WTC11 (cell line): ENCODE data around the gene WDR1. TPM values are rescaled to one million over a fixed set of nuclear protein-coding genes. Genes with fewer than 3 reads are reported as not detected.
A peak's percentile ranks its signal among the peaks of the same experiment; 100 is the strongest.

Experiments used
- ATAC-seq: fragments of 200-7000 bp; cut with Tn5 transposase; 2 replicates; pipeline ENCODE4 v1.10.0; 2021; ENCODE audit warnings: mild to moderate bottlenecking, moderate library complexity
- CTCF ChIA-PET: fragments of 300-600 bp; sonication (Branson Sonifier 250); formaldehyde crosslinking; loops from one replicate; lab custom pipeline; 2021; ENCODE audit warnings: antibody characterized with exemption; lab: Charles Lee
- POLR2A ChIA-PET: fragments of 350-600 bp; sonication (Branson Sonifier 250); formaldehyde crosslinking; loops from one replicate; lab custom pipeline; 2021; ENCODE audit warnings: antibody characterized with exemption; lab: Charles Lee
- DNase-seq: peaks from one replicate; pipeline ENCODE4 v3.0.0; 2021; ENCODE audit warnings: low spot score
- H3K27ac Mint-ChIP-seq: 2 replicates; pipeline ENCODE4 v1.8.0; 2021; ENCODE audit warnings: mixed read lengths
- H3K27me3 Mint-ChIP-seq: 2 replicates; pipeline ENCODE4 v1.8.0; 2021; ENCODE audit warnings: low read depth, mild to moderate bottlenecking, moderate library complexity, mixed read lengths
- H3K36me3 Mint-ChIP-seq: 2 replicates; pipeline ENCODE4 v1.8.0; 2021; ENCODE audit warnings: mixed read lengths
- H3K4me1 Mint-ChIP-seq: 2 replicates; pipeline ENCODE4 v1.8.0; 2022; ENCODE audit warnings: mixed read lengths
- H3K4me3 Mint-ChIP-seq: 2 replicates; pipeline ENCODE4 v1.8.0; 2021; ENCODE audit warnings: mild to moderate bottlenecking, moderate library complexity, mixed read lengths
- H3K9me3 Mint-ChIP-seq: 2 replicates; pipeline ENCODE4 v1.8.0; 2021; ENCODE audit warnings: mixed read lengths
- ATF3 ChIP-seq: sonication (generic); formaldehyde crosslinking; conservative IDR thresholded peaks from 2 replicates; pipeline ENCODE4 v1.8.1; 2022; ENCODE audit warnings: mild to moderate bottlenecking, missing genetic modification reagents
- CBFB ChIP-seq: sonication (generic); formaldehyde crosslinking; IDR thresholded peaks from 2 replicates; pipeline ENCODE4 v1.8.1; 2022; ENCODE audit warnings: mild to moderate bottlenecking, low read depth, missing genetic modification reagents
- E2F1 ChIP-seq: sonication (generic); formaldehyde crosslinking; IDR thresholded peaks from 2 replicates; pipeline ENCODE4 v1.8.0; 2022; ENCODE audit warnings: mild to moderate bottlenecking, missing genetic modification reagents
- ESRRA ChIP-seq: sonication (generic); formaldehyde crosslinking; IDR thresholded peaks from 2 replicates; pipeline ENCODE4 v1.8.1; 2022; ENCODE audit warnings: mild to moderate bottlenecking, missing genetic modification reagents, borderline replicate concordance
- ETV6 ChIP-seq: sonication (generic); formaldehyde crosslinking; IDR thresholded peaks from 2 replicates; pipeline ENCODE4 v1.8.1; 2022; ENCODE audit warnings: mild to moderate bottlenecking, missing genetic modification reagents
- FOXK1 ChIP-seq: sonication (generic); formaldehyde crosslinking; IDR thresholded peaks from 2 replicates; pipeline ENCODE4 v1.8.0; 2022; ENCODE audit warnings: mild to moderate bottlenecking, moderate library complexity, missing genetic modification reagents
- GABPB1 ChIP-seq: sonication (generic); formaldehyde crosslinking; IDR thresholded peaks from 2 replicates; pipeline ENCODE4 v1.8.1; 2023; ENCODE audit warnings: mild to moderate bottlenecking, missing genetic modification reagents
- GRHL2 ChIP-seq: fragments of 250-450 bp; sonication (Bioruptor Pico); IDR thresholded peaks from 2 replicates; pipeline ENCODE4 v1.8.0; 2022; ENCODE audit warnings: mild to moderate bottlenecking, moderate library complexity; ENCODE audit not compliant: insufficient replicate concordance, severe bottlenecking
- MXD4 ChIP-seq: fragments of 250-450 bp; sonication (Bioruptor Pico); IDR thresholded peaks from 2 replicates; pipeline ENCODE4 v1.8.0; 2021; ENCODE audit warnings: mild to moderate bottlenecking, moderate library complexity, borderline replicate concordance
- NFATC4 ChIP-seq: fragments of 250-450 bp; sonication (Bioruptor Pico); IDR thresholded peaks from 2 replicates; pipeline ENCODE4 v1.9.0; 2021; ENCODE audit warnings: mild to moderate bottlenecking
- NR2C2 ChIP-seq: sonication (generic); formaldehyde crosslinking; IDR thresholded peaks from 2 replicates; pipeline ENCODE4 v1.8.0; 2022; ENCODE audit warnings: mild to moderate bottlenecking, missing genetic modification reagents
- OVOL2 ChIP-seq: fragments of 250-450 bp; sonication (Bioruptor Pico); IDR thresholded peaks from 2 replicates; pipeline ENCODE4 v1.9.0; 2021; ENCODE audit warnings: mild to moderate bottlenecking, borderline replicate concordance
- PRRX2 ChIP-seq: fragments of 250-450 bp; sonication (Bioruptor Pico); IDR thresholded peaks from 2 replicates; pipeline ENCODE4 v1.8.0; 2021; ENCODE audit warnings: mild to moderate bottlenecking
- SMAD4 ChIP-seq: sonication (generic); formaldehyde crosslinking; IDR thresholded peaks from 2 replicates; pipeline ENCODE4 v1.8.0; 2022; ENCODE audit warnings: mild to moderate bottlenecking, missing genetic modification reagents
- SOX15 ChIP-seq: fragments of 250-450 bp; sonication (Bioruptor Pico); IDR thresholded peaks from 2 replicates; pipeline ENCODE4 v1.9.0; 2021; ENCODE audit warnings: mild to moderate bottlenecking
- SP1 ChIP-seq: sonication (generic); formaldehyde crosslinking; conservative IDR thresholded peaks from 2 replicates; pipeline ENCODE4 v1.8.1; 2022; ENCODE audit warnings: missing genetic modification reagents
- ZMAT4 ChIP-seq: fragments of 250-450 bp; sonication (Bioruptor Pico); IDR thresholded peaks from 2 replicates; pipeline ENCODE4 v1.9.0; 2021; ENCODE audit warnings: mild to moderate bottlenecking
- ZNF121 ChIP-seq: sonication (generic); formaldehyde crosslinking; IDR thresholded peaks from 2 replicates; pipeline ENCODE4 v1.8.0; 2023; ENCODE audit warnings: missing genetic modification reagents
- ZNF263 ChIP-seq: sonication (generic); formaldehyde crosslinking; IDR thresholded peaks from 2 replicates; pipeline ENCODE4 v1.8.1; 2022; ENCODE audit warnings: low read depth, mild to moderate bottlenecking, moderate library complexity, missing genetic modification reagents
- ZNF423 ChIP-seq: fragments of 250-450 bp; sonication (Bioruptor Pico); IDR thresholded peaks from 2 replicates; pipeline ENCODE4 v2.1.2; 2022; ENCODE audit warnings: mild to moderate bottlenecking, moderate library complexity
- ZNF425 ChIP-seq: fragments of 250-450 bp; sonication (Bioruptor Pico); conservative IDR thresholded peaks from 2 replicates; pipeline ENCODE4 v1.9.0; 2021; ENCODE audit warnings: mild to moderate bottlenecking
- ZNF532 ChIP-seq: fragments of 250-450 bp; sonication (Bioruptor Pico); IDR thresholded peaks from 2 replicates; pipeline ENCODE4 v1.9.0; 2021; ENCODE audit warnings: mild to moderate bottlenecking, borderline replicate concordance
- ZNF671 ChIP-seq: fragments of 250-450 bp; sonication (Bioruptor Pico); IDR thresholded peaks from 2 replicates; pipeline ENCODE4 v1.8.0; 2021; ENCODE audit warnings: mild to moderate bottlenecking
- total RNA-seq: library from RNA; stranded (reverse); gene quantifications from 3 replicates; pipeline ENCODE4 v1.2.3, GENCODE V29; 2021
- TF ChIP-seq, protein P1 (sequence below): sonication (generic); formaldehyde crosslinking; IDR thresholded peaks from 2 replicates; pipeline ENCODE4 v1.8.1; 2022; ENCODE audit warnings: low read depth, missing genetic modification reagents, borderline replicate concordance
- TF ChIP-seq, protein P2 (sequence below): sonication (generic); formaldehyde crosslinking; IDR thresholded peaks from 2 replicates; pipeline ENCODE4 v1.8.1; 2022; ENCODE audit warnings: mild to moderate bottlenecking, missing genetic modification reagents, moderate library complexity, borderline replicate concordance

Gene WDR1
- total RNA-seq, 1 experiment from 2014 or later = 288 TPM

DNA sequence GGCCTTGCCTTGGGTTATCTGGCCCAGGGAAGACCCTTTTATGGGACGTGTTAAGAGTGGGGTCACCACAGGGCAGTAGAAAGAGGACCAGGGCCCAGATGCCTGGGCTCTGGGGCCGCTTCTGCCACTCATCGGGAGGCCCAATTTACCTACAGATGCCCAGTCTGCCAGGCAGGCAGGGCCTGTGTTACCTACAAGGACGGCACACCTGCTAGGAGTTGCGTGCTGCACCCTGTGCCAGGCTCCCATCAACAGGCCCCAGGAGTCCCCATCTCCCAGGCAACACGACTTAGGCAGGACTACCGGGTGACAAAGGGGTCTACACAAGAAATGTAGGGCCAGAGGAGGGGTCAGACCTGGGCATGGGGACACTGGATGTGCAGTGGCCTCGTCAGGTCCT lies 34.6 kb downstream of the WDR1 start (continued):
- TF ChIP-seq ZNF532 (CRISPR knock-in tag) (no peak), ZNF263 (no peak), GRHL2 (CRISPR knock-in tag) (no peak), SOX15 (no peak), ZNF423 (no peak), ZNF671 (no peak), ESRRA (CRISPR knock-in tag) (no peak), ZNF121 (CRISPR knock-in tag) (no peak)
- TF ChIP-seq, protein P1, sequence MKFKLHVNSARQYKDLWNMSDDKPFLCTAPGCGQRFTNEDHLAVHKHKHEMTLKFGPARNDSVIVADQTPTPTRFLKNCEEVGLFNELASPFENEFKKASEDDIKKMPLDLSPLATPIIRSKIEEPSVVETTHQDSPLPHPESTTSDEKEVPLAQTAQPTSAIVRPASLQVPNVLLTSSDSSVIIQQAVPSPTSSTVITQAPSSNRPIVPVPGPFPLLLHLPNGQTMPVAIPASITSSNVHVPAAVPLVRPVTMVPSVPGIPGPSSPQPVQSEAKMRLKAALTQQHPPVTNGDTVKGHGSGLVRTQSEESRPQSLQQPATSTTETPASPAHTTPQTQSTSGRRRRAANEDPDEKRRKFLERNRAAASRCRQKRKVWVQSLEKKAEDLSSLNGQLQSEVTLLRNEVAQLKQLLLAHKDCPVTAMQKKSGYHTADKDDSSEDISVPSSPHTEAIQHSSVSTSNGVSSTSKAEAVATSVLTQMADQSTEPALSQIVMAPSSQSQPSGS (CRISPR knock-in tag) = no peak

- POLR2A ChIA-PET = no interaction called here
- CTCF ChIA-PET = no interaction called here
- Mint-ChIP-seq H3K27ac (0 out of 2 replicates have a peak overlapping the region, but pooled peaks have one; percentile 13), H3K36me3 (peaks cover 81% of the 10 kb centered on the region), H3K9me3 (no peaks in the 10 kb centered on the region), H3K4me1 (no peaks in the 10 kb centered on the region), H3K4me3 (no peak overlapping the region), H3K27me3 (no peaks in the 10 kb centered on the region)
- ATAC-seq (no peak), DNase-seq (peak; percentile 2)
- TF ChIP-seq SP1 (CRISPR knock-in tag) (no peak), CBFB (CRISPR knock-in tag) (no peak), OVOL2 (CRISPR knock-in tag) (no peak), FOXK1 (no peak)
- TF ChIP-seq, all 79 proteins: peak for 0
These were observed 35.4 kb downstream of the WDR1 start for GRCh38 chr4:10081218-10081606.

GRCh38 chr4:10080589-10081217 lies 35.9 kb downstream of the WDR1 start:
- DNase-seq = no peak
- Mint-ChIP-seq H3K36me3 (peaks cover 82% of the 10 kb centered on the region), H3K4me1 (no peaks in the 10 kb centered on the region), H3K9me3 (no peaks in the 10 kb centered on the region), H3K27me3 (no peaks in the 10 kb centered on the region), H3K27ac (no peak overlapping the region), H3K4me3 (no peak overlapping the region)
- ATAC-seq = no peak
- ChIA-PET POLR2A (no interaction called here), CTCF (no interaction called here)
- TF ChIP-seq GABPB1 (CRISPR knock-in tag) (no peak), ZNF425 (CRISPR knock-in tag) (no peak), ETV6 (no peak), PRRX2 (CRISPR knock-in tag) (no peak), E2F1 (no peak), ZMAT4 (CRISPR knock-in tag) (no peak), NFATC4 (no peak), NR2C2 (CRISPR knock-in tag) (no peak), SMAD4 (CRISPR knock-in tag) (no peak), ATF3 (CRISPR knock-in tag) (no peak), MXD4 (no peak)
- TF ChIP-seq, protein P2, sequence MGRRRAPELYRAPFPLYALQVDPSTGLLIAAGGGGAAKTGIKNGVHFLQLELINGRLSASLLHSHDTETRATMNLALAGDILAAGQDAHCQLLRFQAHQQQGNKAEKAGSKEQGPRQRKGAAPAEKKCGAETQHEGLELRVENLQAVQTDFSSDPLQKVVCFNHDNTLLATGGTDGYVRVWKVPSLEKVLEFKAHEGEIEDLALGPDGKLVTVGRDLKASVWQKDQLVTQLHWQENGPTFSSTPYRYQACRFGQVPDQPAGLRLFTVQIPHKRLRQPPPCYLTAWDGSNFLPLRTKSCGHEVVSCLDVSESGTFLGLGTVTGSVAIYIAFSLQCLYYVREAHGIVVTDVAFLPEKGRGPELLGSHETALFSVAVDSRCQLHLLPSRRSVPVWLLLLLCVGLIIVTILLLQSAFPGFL = no peak
